CD14-positive monocyte (primary cell): Measurements from ENCODE around the gene C18orf63. TPM values are rescaled to one million over a fixed set of nuclear protein-coding genes. Genes with fewer than 3 reads are reported as not detected.

Source experiments
- DNase-seq, 3 donors: peaks; one replicate each; pipeline ENCODE4 v3.0.0-alpha.2; 2011 to 2022
- H2AFZ ChIP-seq: 2 replicates; pipeline ENCODE4 v1.6.0; 2012; ENCODE audit warnings: mild to moderate bottlenecking, low read depth, low read length, inconsistent platforms; ENCODE audit not compliant: insufficient read depth, poor library complexity, severe bottlenecking
- H3K27ac ChIP-seq, 2 donors: 1 replicate in 1 of 2; 2 replicates in 1 of 2; pipeline ENCODE4 v1.5.1; 2012 to 2013; ENCODE audit warnings: low read length in 2 of 2, control low read depth in 1 of 2, inconsistent platforms in 1 of 2, low read depth in 1 of 2, mild to moderate bottlenecking in 1 of 2
- H3K27me3 ChIP-seq, 2 donors: one replicate each; pipeline versions ENCODE4 v1.6.0 to v1.6.1; 2011 to 2013; ENCODE audit warnings: low read length in 2 of 2; ENCODE audit not compliant: control insufficient read depth in 2 of 2, insufficient read depth in 2 of 2
- H3K36me3 ChIP-seq, 2 donors: replicated peaks in 1 of 2; 1 replicate in 1 of 2; 2 replicates in 1 of 2; pipeline versions ENCODE4 v1.5.1 to v1.6.1; 2012 to 2013; ENCODE audit warnings: low read length in 2 of 2, control low read depth in 1 of 2, inconsistent platforms in 1 of 2, mild to moderate bottlenecking in 1 of 2; ENCODE audit not compliant: insufficient read depth in 2 of 2, control insufficient read depth in 1 of 2
- H3K4me1 ChIP-seq, 2 donors: 1 replicate in 1 of 2; 2 replicates in 1 of 2; pipeline versions ENCODE4 v1.5.1 to v1.6.1; 2012 to 2013; ENCODE audit warnings: low read length in 2 of 2, control low read depth in 1 of 2, inconsistent platforms in 1 of 2, mild to moderate bottlenecking in 1 of 2, moderate library complexity in 1 of 2; ENCODE audit not compliant: insufficient read depth in 2 of 2, control insufficient read depth in 1 of 2
- H3K4me2 ChIP-seq: replicated peaks from 2 replicates; pipeline ENCODE3; 2012; ENCODE audit warnings: low read length, moderate library complexity, mild to moderate bottlenecking; ENCODE audit not compliant: poor library complexity, severe bottlenecking; ENCODE audit errors: extremely low read depth
- H3K4me3 ChIP-seq, 3 experiments: fragments of 200-600 bp in 1 of 3; sonication (generic) in 1 of 3; replicated peaks in 1 of 3; 1 replicate in 2 of 3; 2 replicates in 1 of 3; pipeline ENCODE4 v1.5.1; 2011 to 2013; ENCODE audit warnings: low read length in 3 of 3, mild to moderate bottlenecking in 3 of 3, control low read depth in 2 of 3, low read depth in 2 of 3, inconsistent platforms in 1 of 3, moderate library complexity in 1 of 3
- H3K79me2 ChIP-seq: 2 replicates; pipeline ENCODE4 v1.6.0; 2012; ENCODE audit warnings: mild to moderate bottlenecking, control low read depth, inconsistent platforms, low read length, moderate library complexity; ENCODE audit not compliant: insufficient read depth
- H3K9ac ChIP-seq: 2 replicates; pipeline ENCODE4 v1.6.0; 2017; ENCODE audit warnings: low read length, mild to moderate bottlenecking; ENCODE audit not compliant: insufficient read depth, poor library complexity, severe bottlenecking
- H3K9me3 ChIP-seq, 2 donors: replicated peaks in 1 of 2; 1 replicate in 1 of 2; 2 replicates in 1 of 2; pipeline versions ENCODE4 v1.5.1 to v1.6.1; 2012 to 2013; ENCODE audit warnings: low read length in 2 of 2, control low read depth in 1 of 2; ENCODE audit not compliant: control insufficient read depth in 1 of 2, insufficient read depth in 1 of 2
- H4K20me1 ChIP-seq: 2 replicates; pipeline ENCODE4 v1.6.0; 2012; ENCODE audit warnings: mild to moderate bottlenecking, low read length, control low read depth, moderate library complexity; ENCODE audit not compliant: insufficient read depth
- H3K27ac Mint-ChIP-seq, 7 donors: one replicate each; pipeline ENCODE4 v1.8.0; 2020; ENCODE audit warnings: mild to moderate bottlenecking in 7 of 7, mixed read lengths in 7 of 7, moderate library complexity in 6 of 7, inconsistent platforms in 2 of 7
- H3K27me3 Mint-ChIP-seq, 3 donors: one replicate each; pipeline ENCODE4 v1.8.0; 2021 to 2022; ENCODE audit warnings: low read depth in 3 of 3, mild to moderate bottlenecking in 3 of 3, mixed read lengths in 3 of 3, moderate library complexity in 3 of 3, inconsistent platforms in 1 of 3
- H3K36me3 Mint-ChIP-seq, 2 donors: one replicate each; pipeline ENCODE4 v1.8.0; 2020; ENCODE audit warnings: mixed read lengths in 2 of 2, inconsistent platforms in 1 of 2, mild to moderate bottlenecking in 1 of 2
- H3K4me1 Mint-ChIP-seq: one replicate; pipeline ENCODE4 v1.8.0; 2020; ENCODE audit warnings: mild to moderate bottlenecking, mixed read lengths
- H3K4me3 Mint-ChIP-seq, 2 donors: one replicate each; pipeline ENCODE4 v1.8.0; 2020; ENCODE audit warnings: mild to moderate bottlenecking in 2 of 2, mixed read lengths in 2 of 2, moderate library complexity in 1 of 2
- H3K9me3 Mint-ChIP-seq, 7 donors: one replicate each; pipeline ENCODE4 v1.8.0; 2020 to 2022; ENCODE audit warnings: mixed read lengths in 7 of 7, mild to moderate bottlenecking in 6 of 7, moderate library complexity in 6 of 7, inconsistent platforms in 2 of 7
- WGBS: methylation state at CpG from one replicate; pipeline ENCODE4 v1.1.5; 2013; ENCODE audit warnings: missing lambda C conversion rate; ENCODE audit not compliant: insufficient coverage; 5-methylcytosine and 5-hydroxymethylcytosine counted together
- intact Hi-C, 2 donors: fragments of 100-400 bp; cut with micrococcal nuclease; formaldehyde crosslinking; loops; one replicate each; pipeline versions ENCODE4 v1.15.0 to v1.15.1; 2023
- polyA plus RNA-seq, 3 donors: library from polyadenylated mRNA; depleted of rRNA in 1 of 3; unstranded in 2 of 3; stranded (reverse) in 1 of 3; fragments of 300-500 nt in 2 of 3; fragments of >200 nt in 1 of 3; fragmentation: Illumina TruSeq in 2 of 3; gene quantifications; 1 replicate in 2 of 3; 2 replicates in 1 of 3; pipeline ENCODE4 v1.2.3, GENCODE V29; 2012 to 2021
- TF ChIP-seq, protein P1 (sequence below): fragments of 200-600 bp; IDR thresholded peaks from one replicate; pipeline ENCODE4 v1.8.0; 2022; ENCODE audit warnings: antibody characterized with exemption, mild to moderate bottlenecking

C18orf63 gene
- polyA plus RNA-seq, 3 donors = not detected

DNA sequence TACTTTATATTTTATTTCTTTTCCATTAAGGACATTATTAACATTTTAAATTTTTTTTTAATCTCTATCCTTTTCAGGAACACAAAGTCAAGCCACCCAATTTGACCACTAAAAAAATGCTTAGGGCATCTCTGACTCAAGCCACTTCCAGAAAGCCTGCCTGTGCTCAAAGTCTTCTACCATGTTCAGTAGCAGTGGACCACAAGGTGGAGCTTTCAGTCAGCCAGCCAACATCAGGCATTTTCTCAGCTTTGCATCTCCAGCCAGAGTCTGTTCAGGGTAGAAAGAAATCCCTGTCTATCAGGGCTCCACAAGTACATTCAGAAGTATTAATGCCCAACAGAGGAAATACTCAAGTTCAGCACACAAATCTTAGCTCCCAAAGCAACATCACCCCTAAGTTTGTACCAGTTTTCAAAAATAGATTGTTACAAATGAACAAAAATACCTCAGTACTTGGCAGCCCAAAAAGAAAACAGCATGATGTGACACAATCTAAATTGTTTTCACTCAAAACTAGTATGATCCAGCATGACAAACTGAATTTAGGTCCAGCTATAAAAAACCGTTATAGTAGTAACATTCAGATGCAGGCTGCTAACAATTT is 37.6 kb downstream of the C18orf63 start:
- Histone ChIP-seq H3K79me2 (no peaks in the 10 kb centered on the region), H3K36me3 (no peaks in the 10 kb centered on the region), H3K9ac (no peak overlapping the region), H3K27me3 (no peaks in the 10 kb centered on the region), H2AFZ (no peak overlapping the region), H3K4me2 (no peak overlapping the region), H3K27ac (no peak overlapping the region), H3K4me1 (peaks cover 3 to 11% of the 10 kb centered on the region in 2 donors), H3K9me3 (no peaks in the 10 kb centered on the region), H3K4me3 (no peak overlapping the region), H4K20me1 (no peaks in the 10 kb centered on the region)
- TF ChIP-seq, protein P1, sequence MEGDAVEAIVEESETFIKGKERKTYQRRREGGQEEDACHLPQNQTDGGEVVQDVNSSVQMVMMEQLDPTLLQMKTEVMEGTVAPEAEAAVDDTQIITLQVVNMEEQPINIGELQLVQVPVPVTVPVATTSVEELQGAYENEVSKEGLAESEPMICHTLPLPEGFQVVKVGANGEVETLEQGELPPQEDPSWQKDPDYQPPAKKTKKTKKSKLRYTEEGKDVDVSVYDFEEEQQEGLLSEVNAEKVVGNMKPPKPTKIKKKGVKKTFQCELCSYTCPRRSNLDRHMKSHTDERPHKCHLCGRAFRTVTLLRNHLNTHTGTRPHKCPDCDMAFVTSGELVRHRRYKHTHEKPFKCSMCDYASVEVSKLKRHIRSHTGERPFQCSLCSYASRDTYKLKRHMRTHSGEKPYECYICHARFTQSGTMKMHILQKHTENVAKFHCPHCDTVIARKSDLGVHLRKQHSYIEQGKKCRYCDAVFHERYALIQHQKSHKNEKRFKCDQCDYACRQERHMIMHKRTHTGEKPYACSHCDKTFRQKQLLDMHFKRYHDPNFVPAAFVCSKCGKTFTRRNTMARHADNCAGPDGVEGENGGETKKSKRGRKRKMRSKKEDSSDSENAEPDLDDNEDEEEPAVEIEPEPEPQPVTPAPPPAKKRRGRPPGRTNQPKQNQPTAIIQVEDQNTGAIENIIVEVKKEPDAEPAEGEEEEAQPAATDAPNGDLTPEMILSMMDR = peak; percentile 54
- peak; percentile 21 to 55 (median 30) for DNase-seq
- Mint-ChIP-seq H3K27ac (no peak overlapping the region), H3K4me3 (no peak overlapping the region), H3K27me3 (peaks cover 0 to 3% (median 2%) of the 10 kb centered on the region in 3 donors), H3K36me3 (no peaks in the 10 kb centered on the region), H3K4me1 (peaks cover 12% of the 10 kb centered on the region), H3K9me3 (no peaks in the 10 kb centered on the region)
- 100% methylated on average over 1 of the region's 1 CpG for WGBS
- intact Hi-C loops = loop anchor here in 1 of 2 donors (2.0 to 10.0 kb wide), 2 partner anchors 142 to 198 kb away; partner anchors contain the start of gene CNDP2

DNA sequence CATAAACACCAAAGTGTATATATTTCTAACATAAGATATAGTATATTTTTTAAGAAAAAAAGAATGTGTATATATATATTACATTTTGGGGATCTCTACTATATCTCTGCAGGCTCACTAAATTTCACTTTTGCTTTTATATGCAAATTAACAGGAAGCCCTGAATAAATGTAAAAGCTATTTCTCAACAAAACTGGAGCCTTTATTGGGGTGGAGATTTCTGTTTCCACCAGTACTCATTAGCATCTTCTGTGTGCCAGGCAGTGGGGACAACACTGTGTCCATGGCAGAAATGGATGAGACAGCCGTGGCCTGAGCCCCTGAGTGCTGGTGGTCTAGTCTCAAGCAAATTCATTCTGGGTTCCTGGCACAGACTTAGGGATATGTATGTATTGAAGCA is 41.3 kb downstream of the C18orf63 start:
- Histone ChIP-seq H4K20me1 (no peaks in the 10 kb centered on the region), H3K4me1 (peaks cover 3 to 11% of the 10 kb centered on the region in 2 donors), H3K27me3 (no peaks in the 10 kb centered on the region), H2AFZ (no peak overlapping the region), H3K27ac (no peak overlapping the region), H3K9me3 (no peaks in the 10 kb centered on the region), H3K4me3 (no peak overlapping the region), H3K36me3 (no peaks in the 10 kb centered on the region), H3K9ac (no peak overlapping the region), H3K79me2 (no peaks in the 10 kb centered on the region), H3K4me2 (no peak overlapping the region)
- Mint-ChIP-seq H3K4me1 (peaks cover 8% of the 10 kb centered on the region), H3K27me3 (peaks cover 0 to 7% (median 5%) of the 10 kb centered on the region in 3 donors), H3K9me3 (no peaks in the 10 kb centered on the region), H3K36me3 (no peaks in the 10 kb centered on the region), H3K4me3 (no peak overlapping the region), H3K27ac (no peak overlapping the region)
- peak in 1 of 3 donors; percentile 17 for DNase-seq
- intact Hi-C loops = loop anchor here in 1 of 2 donors (10.0 kb wide), 1 partner anchor 138 kb away; the partner anchor contains the start of gene CNDP2
- WGBS = no CpG with 5 or more reads among the region's 1 CpG
- TF ChIP-seq, protein P1 = no peak
